CD14-positive monocyte (primary cell): ENCODE measurements around the gene DOK4. TPM values are rescaled to one million over a fixed set of nuclear protein-coding genes. Genes with fewer than 3 reads are reported as not detected.
A peak's percentile ranks its signal among the peaks of the same experiment; 100 is the strongest.

Experiments
- DNase-seq, 3 donors: peaks; one replicate each; pipeline ENCODE4 v3.0.0-alpha.2; 2011 to 2022
- H2AFZ ChIP-seq: 2 replicates; pipeline ENCODE4 v1.6.0; 2012; ENCODE audit warnings: mild to moderate bottlenecking, low read depth, low read length, inconsistent platforms; ENCODE audit not compliant: insufficient read depth, poor library complexity, severe bottlenecking
- H3K27ac ChIP-seq, 2 donors: 1 replicate in 1 of 2; 2 replicates in 1 of 2; pipeline ENCODE4 v1.5.1; 2012 to 2013; ENCODE audit warnings: low read length in 2 of 2, control low read depth in 1 of 2, inconsistent platforms in 1 of 2, low read depth in 1 of 2, mild to moderate bottlenecking in 1 of 2
- H3K27me3 ChIP-seq, 2 donors: one replicate each; pipeline versions ENCODE4 v1.6.0 to v1.6.1; 2011 to 2013; ENCODE audit warnings: low read length in 2 of 2; ENCODE audit not compliant: control insufficient read depth in 2 of 2, insufficient read depth in 2 of 2
- H3K36me3 ChIP-seq, 2 donors: replicated peaks in 1 of 2; 1 replicate in 1 of 2; 2 replicates in 1 of 2; pipeline versions ENCODE4 v1.5.1 to v1.6.1; 2012 to 2013; ENCODE audit warnings: low read length in 2 of 2, control low read depth in 1 of 2, inconsistent platforms in 1 of 2, mild to moderate bottlenecking in 1 of 2; ENCODE audit not compliant: insufficient read depth in 2 of 2, control insufficient read depth in 1 of 2
- H3K4me1 ChIP-seq, 2 donors: 1 replicate in 1 of 2; 2 replicates in 1 of 2; pipeline versions ENCODE4 v1.5.1 to v1.6.1; 2012 to 2013; ENCODE audit warnings: low read length in 2 of 2, control low read depth in 1 of 2, inconsistent platforms in 1 of 2, mild to moderate bottlenecking in 1 of 2, moderate library complexity in 1 of 2; ENCODE audit not compliant: insufficient read depth in 2 of 2, control insufficient read depth in 1 of 2
- H3K4me2 ChIP-seq: replicated peaks from 2 replicates; pipeline ENCODE3; 2012; ENCODE audit warnings: low read length, moderate library complexity, mild to moderate bottlenecking; ENCODE audit not compliant: poor library complexity, severe bottlenecking; ENCODE audit errors: extremely low read depth
- H3K4me3 ChIP-seq, 3 experiments: fragments of 200-600 bp in 1 of 3; sonication (generic) in 1 of 3; replicated peaks in 1 of 3; 1 replicate in 2 of 3; 2 replicates in 1 of 3; pipeline ENCODE4 v1.5.1; 2011 to 2013; ENCODE audit warnings: low read length in 3 of 3, mild to moderate bottlenecking in 3 of 3, control low read depth in 2 of 3, low read depth in 2 of 3, inconsistent platforms in 1 of 3, moderate library complexity in 1 of 3
- H3K79me2 ChIP-seq: 2 replicates; pipeline ENCODE4 v1.6.0; 2012; ENCODE audit warnings: mild to moderate bottlenecking, control low read depth, inconsistent platforms, low read length, moderate library complexity; ENCODE audit not compliant: insufficient read depth
- H3K9ac ChIP-seq: 2 replicates; pipeline ENCODE4 v1.6.0; 2017; ENCODE audit warnings: low read length, mild to moderate bottlenecking; ENCODE audit not compliant: insufficient read depth, poor library complexity, severe bottlenecking
- H3K9me3 ChIP-seq, 2 donors: replicated peaks in 1 of 2; 1 replicate in 1 of 2; 2 replicates in 1 of 2; pipeline versions ENCODE4 v1.5.1 to v1.6.1; 2012 to 2013; ENCODE audit warnings: low read length in 2 of 2, control low read depth in 1 of 2; ENCODE audit not compliant: control insufficient read depth in 1 of 2, insufficient read depth in 1 of 2
- H4K20me1 ChIP-seq: 2 replicates; pipeline ENCODE4 v1.6.0; 2012; ENCODE audit warnings: mild to moderate bottlenecking, low read length, control low read depth, moderate library complexity; ENCODE audit not compliant: insufficient read depth
- H3K27ac Mint-ChIP-seq, 7 donors: one replicate each; pipeline ENCODE4 v1.8.0; 2020; ENCODE audit warnings: mild to moderate bottlenecking in 7 of 7, mixed read lengths in 7 of 7, moderate library complexity in 6 of 7, inconsistent platforms in 2 of 7
- H3K27me3 Mint-ChIP-seq, 3 donors: one replicate each; pipeline ENCODE4 v1.8.0; 2021 to 2022; ENCODE audit warnings: low read depth in 3 of 3, mild to moderate bottlenecking in 3 of 3, mixed read lengths in 3 of 3, moderate library complexity in 3 of 3, inconsistent platforms in 1 of 3
- H3K36me3 Mint-ChIP-seq, 2 donors: one replicate each; pipeline ENCODE4 v1.8.0; 2020; ENCODE audit warnings: mixed read lengths in 2 of 2, inconsistent platforms in 1 of 2, mild to moderate bottlenecking in 1 of 2
- H3K4me1 Mint-ChIP-seq: one replicate; pipeline ENCODE4 v1.8.0; 2020; ENCODE audit warnings: mild to moderate bottlenecking, mixed read lengths
- H3K4me3 Mint-ChIP-seq, 2 donors: one replicate each; pipeline ENCODE4 v1.8.0; 2020; ENCODE audit warnings: mild to moderate bottlenecking in 2 of 2, mixed read lengths in 2 of 2, moderate library complexity in 1 of 2
- H3K9me3 Mint-ChIP-seq, 7 donors: one replicate each; pipeline ENCODE4 v1.8.0; 2020 to 2022; ENCODE audit warnings: mixed read lengths in 7 of 7, mild to moderate bottlenecking in 6 of 7, moderate library complexity in 6 of 7, inconsistent platforms in 2 of 7
- WGBS: methylation state at CpG from one replicate; pipeline ENCODE4 v1.1.5; 2013; ENCODE audit warnings: missing lambda C conversion rate; ENCODE audit not compliant: insufficient coverage; 5-methylcytosine and 5-hydroxymethylcytosine counted together
- intact Hi-C, 2 donors: fragments of 100-400 bp; cut with micrococcal nuclease; formaldehyde crosslinking; loops; one replicate each; pipeline versions ENCODE4 v1.15.0 to v1.15.1; 2023
- polyA plus RNA-seq, 3 donors: library from polyadenylated mRNA; depleted of rRNA in 1 of 3; unstranded in 2 of 3; stranded (reverse) in 1 of 3; fragments of 300-500 nt in 2 of 3; fragments of >200 nt in 1 of 3; fragmentation: Illumina TruSeq in 2 of 3; gene quantifications; 1 replicate in 2 of 3; 2 replicates in 1 of 3; pipeline ENCODE4 v1.2.3, GENCODE V29; 2012 to 2021
- TF ChIP-seq, protein P1 (sequence below): fragments of 200-600 bp; IDR thresholded peaks from one replicate; pipeline ENCODE4 v1.8.0; 2022; ENCODE audit warnings: antibody characterized with exemption, mild to moderate bottlenecking

The DOK4 gene
- polyA plus RNA-seq, 3 donors = 0.09 to 0.17 TPM; not detected in 1

DNA sequence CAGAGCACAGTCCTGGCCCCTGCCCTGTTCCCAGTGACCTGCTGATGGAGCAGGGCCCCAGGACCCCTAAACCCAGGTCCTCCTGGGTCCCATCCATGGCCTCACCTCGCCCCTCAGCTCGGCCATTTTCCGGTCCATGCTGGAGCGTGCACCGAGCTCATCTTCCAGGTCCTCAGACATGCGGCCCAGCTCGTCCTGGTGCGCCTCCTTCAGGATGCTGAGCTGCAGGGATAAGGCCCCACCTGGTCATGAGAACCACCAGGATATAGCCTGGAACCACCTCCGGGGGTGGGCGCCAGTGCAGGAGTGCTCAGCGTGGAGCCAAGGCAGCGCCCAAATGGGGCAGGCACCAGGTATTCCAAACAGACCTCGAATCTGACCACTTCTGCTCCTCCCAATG, 32.2 kb upstream of the DOK4 start:
- Histone ChIP-seq H3K4me2 (no peak overlapping the region), H3K27me3 (peaks cover 0 to 4% of the 10 kb centered on the region in 2 donors), H4K20me1 (no peaks in the 10 kb centered on the region), H3K27ac (no peak overlapping the region), H3K4me3 (no peak overlapping the region), H3K9me3 (no peaks in the 10 kb centered on the region), H3K4me1 (no peaks in the 10 kb centered on the region), H3K36me3 (no peaks in the 10 kb centered on the region), H2AFZ (no peak overlapping the region), H3K9ac (no peak overlapping the region), H3K79me2 (no peaks in the 10 kb centered on the region)
- TF ChIP-seq, protein P1, sequence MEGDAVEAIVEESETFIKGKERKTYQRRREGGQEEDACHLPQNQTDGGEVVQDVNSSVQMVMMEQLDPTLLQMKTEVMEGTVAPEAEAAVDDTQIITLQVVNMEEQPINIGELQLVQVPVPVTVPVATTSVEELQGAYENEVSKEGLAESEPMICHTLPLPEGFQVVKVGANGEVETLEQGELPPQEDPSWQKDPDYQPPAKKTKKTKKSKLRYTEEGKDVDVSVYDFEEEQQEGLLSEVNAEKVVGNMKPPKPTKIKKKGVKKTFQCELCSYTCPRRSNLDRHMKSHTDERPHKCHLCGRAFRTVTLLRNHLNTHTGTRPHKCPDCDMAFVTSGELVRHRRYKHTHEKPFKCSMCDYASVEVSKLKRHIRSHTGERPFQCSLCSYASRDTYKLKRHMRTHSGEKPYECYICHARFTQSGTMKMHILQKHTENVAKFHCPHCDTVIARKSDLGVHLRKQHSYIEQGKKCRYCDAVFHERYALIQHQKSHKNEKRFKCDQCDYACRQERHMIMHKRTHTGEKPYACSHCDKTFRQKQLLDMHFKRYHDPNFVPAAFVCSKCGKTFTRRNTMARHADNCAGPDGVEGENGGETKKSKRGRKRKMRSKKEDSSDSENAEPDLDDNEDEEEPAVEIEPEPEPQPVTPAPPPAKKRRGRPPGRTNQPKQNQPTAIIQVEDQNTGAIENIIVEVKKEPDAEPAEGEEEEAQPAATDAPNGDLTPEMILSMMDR = no peak
- Mint-ChIP-seq H3K9me3 (peaks cover 0 to 3% (median 0%) of the 10 kb centered on the region in 7 donors), H3K27ac (peak overlapping the region in 1 of 7 donors; percentile 59), H3K36me3 (no peaks in the 10 kb centered on the region), H3K27me3 (peaks cover 20 to 25% (median 22%) of the 10 kb centered on the region in 3 donors), H3K4me3 (no peak overlapping the region), H3K4me1 (peaks cover 9% of the 10 kb centered on the region)
- no peak for DNase-seq
- intact Hi-C loops = loop anchor here in 1 of 2 donors (5.0 kb wide), 1 partner anchor 216 kb away; no protein-coding TSS in a partner anchor
- 95% methylated on average over 12 of the region's 13 CpGs for WGBS

- peaks cover 2% of the 10 kb centered on the region for H3K4me1 Mint-ChIP-seq
- H3K27me3 Mint-ChIP-seq = peaks cover 14 to 21% (median 20%) of the 10 kb centered on the region in 3 donors
- no peak overlapping the region for H3K27ac ChIP-seq
- intact Hi-C loops = loop anchor here in 1 of 2 donors (5.0 kb wide), 1 partner anchor 215 kb away; no protein-coding TSS in a partner anchor
- H3K27ac Mint-ChIP-seq = no peak overlapping the region
- H4K20me1 ChIP-seq = no peaks in the 10 kb centered on the region
- H3K9ac ChIP-seq = no peak overlapping the region
- peaks cover 0 to 4% of the 10 kb centered on the region in 2 donors for H3K27me3 ChIP-seq
- 97% methylated on average over 26 of the region's 31 CpGs for WGBS
- peaks cover 0 to 3% (median 0%) of the 10 kb centered on the region in 7 donors for H3K9me3 Mint-ChIP-seq
- no peak for DNase-seq
- H3K36me3 ChIP-seq = no peaks in the 10 kb centered on the region
- H3K79me2 ChIP-seq = no peaks in the 10 kb centered on the region
- no peaks in the 10 kb centered on the region for H3K36me3 Mint-ChIP-seq
- no peak overlapping the region for H3K4me2 ChIP-seq
- no peak overlapping the region for H3K4me3 Mint-ChIP-seq
- TF ChIP-seq, protein P1 = no peak
- H3K4me1 ChIP-seq = no peaks in the 10 kb centered on the region
- no peak overlapping the region for H2AFZ ChIP-seq
- no peak overlapping the region for H3K4me3 ChIP-seq
- no peaks in the 10 kb centered on the region for H3K9me3 ChIP-seq
These were observed 31.4 kb upstream of the DOK4 start for GRCh38 chr16:57517397-57518367.
